Neural cell (in vitro differentiated cells): ENCODE results near the gene ARHGEF1. TPM values are rescaled to one million over a fixed set of nuclear protein-coding genes. Genes with fewer than 3 reads are reported as not detected.

Experiments
- H2AFZ ChIP-seq: fragments of 200-600, 300-800 bp; sonication (generic), shearing (Covaris generic); 2 replicates; pipeline ENCODE4 v1.6.0; 2014; ENCODE audit warnings: low read depth, mild to moderate bottlenecking, antibody characterized with exemption, low read length, moderate library complexity
- H3F3A ChIP-seq: fragments of 200-600 bp; shearing (Covaris generic); 2 replicates; pipeline ENCODE4 v1.6.1; 2016; ENCODE audit warnings: mild to moderate bottlenecking, moderate library complexity, mixed read lengths, antibody characterized with exemption, low read length; ENCODE audit not compliant: insufficient read depth, poor library complexity, severe bottlenecking
- H3K27ac ChIP-seq: fragments of 200-600, 300-800 bp; sonication (generic), shearing (Covaris generic); 2 replicates; pipeline ENCODE4 v1.5.1; 2014; ENCODE audit warnings: mild to moderate bottlenecking, low read length, moderate library complexity
- H3K27me3 ChIP-seq: fragments of 300-800, 200-600 bp; sonication (generic), shearing (Covaris generic); 2 replicates; pipeline ENCODE4 v1.6.0; 2014; ENCODE audit warnings: mild to moderate bottlenecking, low read depth, low read length, moderate library complexity; ENCODE audit not compliant: insufficient read depth
- H3K36me3 ChIP-seq: fragments of 300-800, 200-600 bp; sonication (generic), shearing (Covaris generic); 2 replicates; pipeline ENCODE4 v1.5.1; 2014; ENCODE audit warnings: mild to moderate bottlenecking, antibody characterized with exemption, low read length, moderate library complexity; ENCODE audit not compliant: insufficient read depth
- H3K4me2 ChIP-seq: fragments of 300-800, 200-600 bp; sonication (generic), shearing (Covaris generic); 2 replicates; pipeline ENCODE4 v1.6.0; 2014; ENCODE audit warnings: mild to moderate bottlenecking, low read length
- H3K4me3 ChIP-seq: fragments of 300-800, 200-600 bp; sonication (generic), shearing (Covaris generic); 2 replicates; pipeline ENCODE4 v1.5.1; 2014; ENCODE audit warnings: mild to moderate bottlenecking, low read length, moderate library complexity
- H3K79me2 ChIP-seq: fragments of 200-600 bp; shearing (Covaris generic); replicated peaks from 2 replicates; pipeline ENCODE4 v1.6.0; 2014; ENCODE audit warnings: mild to moderate bottlenecking, low read length, moderate library complexity; ENCODE audit not compliant: insufficient read depth
- H3K9ac ChIP-seq: fragments of 300-800, 200-600 bp; sonication (generic), shearing (Covaris generic); 2 replicates; pipeline ENCODE4 v1.6.1; 2016; ENCODE audit warnings: mild to moderate bottlenecking, low read length, mixed read lengths
- H3K9me2 ChIP-seq: fragments of 200-600 bp; shearing (Covaris generic); 2 replicates; pipeline ENCODE4 v1.6.1; 2016; ENCODE audit warnings: mild to moderate bottlenecking, low read length, mixed read lengths; ENCODE audit not compliant: insufficient read depth
- H3K9me3 ChIP-seq: fragments of 200-600, 300-800 bp; sonication (generic), shearing (Covaris generic); 2 replicates; pipeline ENCODE4 v1.6.1; 2016; ENCODE audit warnings: mild to moderate bottlenecking, mixed run types, low read length, moderate library complexity, mixed read lengths
- H4K20me1 ChIP-seq: fragments of 200-600 bp; shearing (Covaris generic); 2 replicates; pipeline ENCODE4 v1.6.1; 2016; ENCODE audit warnings: mild to moderate bottlenecking, mixed run types; ENCODE audit not compliant: insufficient read depth
- EP300 ChIP-seq: fragments of 450-650 bp; conservative IDR thresholded peaks from 2 replicates; pipeline ENCODE4 v1.6.1; 2014; ENCODE audit warnings: antibody characterized with exemption, mild to moderate bottlenecking, moderate library complexity; ENCODE audit not compliant: poor library complexity, severe bottlenecking
- EZH2 ChIP-seq: fragments of 200-600, 300-800 bp; shearing (Covaris generic), sonication (generic); IDR thresholded peaks from 2 replicates; pipeline ENCODE4 v1.6.1; 2014; ENCODE audit warnings: antibody characterized with exemption, low read length, borderline replicate concordance, mild to moderate bottlenecking; ENCODE audit not compliant: insufficient read depth, poor library complexity, severe bottlenecking
- MXI1 ChIP-seq: fragments of 450-650 bp; conservative IDR thresholded peaks from 2 replicates; pipeline ENCODE4 v1.6.1; 2014; ENCODE audit warnings: antibody characterized with exemption, mild to moderate bottlenecking; ENCODE audit not compliant: poor library complexity, severe bottlenecking
- POLR2AphosphoS5 ChIP-seq: IDR thresholded peaks from 2 replicates; pipeline ENCODE4 v1.6.1; 2012
- RAD21 ChIP-seq: fragments of 450-650 bp; conservative IDR thresholded peaks from 2 replicates; pipeline ENCODE4 v1.6.1; 2014; ENCODE audit warnings: antibody characterized with exemption, mild to moderate bottlenecking, moderate library complexity
- SMC3 ChIP-seq: fragments of 450-650 bp; conservative IDR thresholded peaks from 2 replicates; pipeline ENCODE4 v1.6.1; 2014; ENCODE audit warnings: antibody characterized with exemption, mild to moderate bottlenecking, moderate library complexity; ENCODE audit not compliant: poor library complexity
- TAF1 ChIP-seq: IDR thresholded peaks from 2 replicates; pipeline ENCODE4 v1.6.1; 2012; ENCODE audit warnings: low read depth
- polyA plus RNA-seq: library from polyadenylated mRNA; depleted of rRNA; stranded (reverse); fragments of >200 nt; gene quantifications from 2 replicates; pipeline ENCODE4 v1.2.3, GENCODE V29; 2014
- TF ChIP-seq, protein P1 (sequence below): IDR thresholded peaks from 2 replicates; pipeline ENCODE4 v1.6.1; 2012; ENCODE audit warnings: borderline replicate concordance
- TF ChIP-seq, protein P2 (sequence below): fragments of 450-650 bp; IDR thresholded peaks from 2 replicates; pipeline ENCODE4 v1.5.1; 2014; ENCODE audit warnings: antibody characterized with exemption, mild to moderate bottlenecking, moderate library complexity; ENCODE audit not compliant: poor library complexity, severe bottlenecking

The ARHGEF1 gene
- polyA plus RNA-seq, 1 donor from 2014 or later, result 12.0 TPM

DNA sequence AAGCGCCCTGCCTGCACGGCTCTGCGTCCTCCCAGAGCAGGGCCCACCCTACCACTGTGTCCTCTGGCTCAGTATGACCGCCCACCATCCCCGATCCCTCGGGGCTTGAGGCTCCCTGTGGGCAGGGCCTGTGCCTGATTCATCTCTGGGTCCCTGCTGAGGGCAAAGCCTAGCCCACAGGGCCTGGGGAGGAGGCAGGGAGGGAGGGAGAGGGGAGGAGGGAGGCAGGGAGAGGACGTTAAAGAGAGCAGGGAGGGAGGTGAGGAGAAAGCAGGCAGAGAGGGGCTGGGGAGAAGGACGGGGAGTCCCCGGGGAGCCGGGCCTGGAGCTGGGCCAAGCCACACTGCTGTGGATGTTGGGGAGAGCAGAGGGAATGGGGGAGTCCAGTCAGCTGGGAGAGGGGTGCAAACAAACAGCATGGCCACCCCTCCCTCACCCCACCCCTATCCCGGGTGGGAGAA lies 49.3 kb downstream of the ARHGEF1 start:
- H3K27ac ChIP-seq, result no peak overlapping the region
- no peaks in the 10 kb centered on the region for H4K20me1 ChIP-seq
- H3K9me2 ChIP-seq, result no peaks in the 10 kb centered on the region
- H3K79me2 ChIP-seq, result no peaks in the 10 kb centered on the region
- no peak overlapping the region for H2AFZ ChIP-seq
- H3K9me3 ChIP-seq, result no peaks in the 10 kb centered on the region
- H3K36me3 ChIP-seq, result no peaks in the 10 kb centered on the region
- no peak overlapping the region for H3K4me2 ChIP-seq
- no peak for TF ChIP-seq POLR2AphosphoS5
- no peak for TF ChIP-seq EP300
- TF ChIP-seq RAD21, result no peak
- TF ChIP-seq, protein P1, sequence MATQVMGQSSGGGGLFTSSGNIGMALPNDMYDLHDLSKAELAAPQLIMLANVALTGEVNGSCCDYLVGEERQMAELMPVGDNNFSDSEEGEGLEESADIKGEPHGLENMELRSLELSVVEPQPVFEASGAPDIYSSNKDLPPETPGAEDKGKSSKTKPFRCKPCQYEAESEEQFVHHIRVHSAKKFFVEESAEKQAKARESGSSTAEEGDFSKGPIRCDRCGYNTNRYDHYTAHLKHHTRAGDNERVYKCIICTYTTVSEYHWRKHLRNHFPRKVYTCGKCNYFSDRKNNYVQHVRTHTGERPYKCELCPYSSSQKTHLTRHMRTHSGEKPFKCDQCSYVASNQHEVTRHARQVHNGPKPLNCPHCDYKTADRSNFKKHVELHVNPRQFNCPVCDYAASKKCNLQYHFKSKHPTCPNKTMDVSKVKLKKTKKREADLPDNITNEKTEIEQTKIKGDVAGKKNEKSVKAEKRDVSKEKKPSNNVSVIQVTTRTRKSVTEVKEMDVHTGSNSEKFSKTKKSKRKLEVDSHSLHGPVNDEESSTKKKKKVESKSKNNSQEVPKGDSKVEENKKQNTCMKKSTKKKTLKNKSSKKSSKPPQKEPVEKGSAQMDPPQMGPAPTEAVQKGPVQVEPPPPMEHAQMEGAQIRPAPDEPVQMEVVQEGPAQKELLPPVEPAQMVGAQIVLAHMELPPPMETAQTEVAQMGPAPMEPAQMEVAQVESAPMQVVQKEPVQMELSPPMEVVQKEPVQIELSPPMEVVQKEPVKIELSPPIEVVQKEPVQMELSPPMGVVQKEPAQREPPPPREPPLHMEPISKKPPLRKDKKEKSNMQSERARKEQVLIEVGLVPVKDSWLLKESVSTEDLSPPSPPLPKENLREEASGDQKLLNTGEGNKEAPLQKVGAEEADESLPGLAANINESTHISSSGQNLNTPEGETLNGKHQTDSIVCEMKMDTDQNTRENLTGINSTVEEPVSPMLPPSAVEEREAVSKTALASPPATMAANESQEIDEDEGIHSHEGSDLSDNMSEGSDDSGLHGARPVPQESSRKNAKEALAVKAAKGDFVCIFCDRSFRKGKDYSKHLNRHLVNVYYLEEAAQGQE, result no peak
- TF ChIP-seq SMC3, result no peak
- no peak for TF ChIP-seq EZH2
- TF ChIP-seq MXI1, result no peak
- no peak for TF ChIP-seq TAF1
- TF ChIP-seq, protein P2, sequence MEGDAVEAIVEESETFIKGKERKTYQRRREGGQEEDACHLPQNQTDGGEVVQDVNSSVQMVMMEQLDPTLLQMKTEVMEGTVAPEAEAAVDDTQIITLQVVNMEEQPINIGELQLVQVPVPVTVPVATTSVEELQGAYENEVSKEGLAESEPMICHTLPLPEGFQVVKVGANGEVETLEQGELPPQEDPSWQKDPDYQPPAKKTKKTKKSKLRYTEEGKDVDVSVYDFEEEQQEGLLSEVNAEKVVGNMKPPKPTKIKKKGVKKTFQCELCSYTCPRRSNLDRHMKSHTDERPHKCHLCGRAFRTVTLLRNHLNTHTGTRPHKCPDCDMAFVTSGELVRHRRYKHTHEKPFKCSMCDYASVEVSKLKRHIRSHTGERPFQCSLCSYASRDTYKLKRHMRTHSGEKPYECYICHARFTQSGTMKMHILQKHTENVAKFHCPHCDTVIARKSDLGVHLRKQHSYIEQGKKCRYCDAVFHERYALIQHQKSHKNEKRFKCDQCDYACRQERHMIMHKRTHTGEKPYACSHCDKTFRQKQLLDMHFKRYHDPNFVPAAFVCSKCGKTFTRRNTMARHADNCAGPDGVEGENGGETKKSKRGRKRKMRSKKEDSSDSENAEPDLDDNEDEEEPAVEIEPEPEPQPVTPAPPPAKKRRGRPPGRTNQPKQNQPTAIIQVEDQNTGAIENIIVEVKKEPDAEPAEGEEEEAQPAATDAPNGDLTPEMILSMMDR, result no peak
- no peaks in the 10 kb centered on the region for H3F3A ChIP-seq
- H3K27me3 ChIP-seq, result peaks cover 94% of the 10 kb centered on the region
- no peak overlapping the region for H3K4me3 ChIP-seq
- no peak overlapping the region for H3K9ac ChIP-seq

DNA sequence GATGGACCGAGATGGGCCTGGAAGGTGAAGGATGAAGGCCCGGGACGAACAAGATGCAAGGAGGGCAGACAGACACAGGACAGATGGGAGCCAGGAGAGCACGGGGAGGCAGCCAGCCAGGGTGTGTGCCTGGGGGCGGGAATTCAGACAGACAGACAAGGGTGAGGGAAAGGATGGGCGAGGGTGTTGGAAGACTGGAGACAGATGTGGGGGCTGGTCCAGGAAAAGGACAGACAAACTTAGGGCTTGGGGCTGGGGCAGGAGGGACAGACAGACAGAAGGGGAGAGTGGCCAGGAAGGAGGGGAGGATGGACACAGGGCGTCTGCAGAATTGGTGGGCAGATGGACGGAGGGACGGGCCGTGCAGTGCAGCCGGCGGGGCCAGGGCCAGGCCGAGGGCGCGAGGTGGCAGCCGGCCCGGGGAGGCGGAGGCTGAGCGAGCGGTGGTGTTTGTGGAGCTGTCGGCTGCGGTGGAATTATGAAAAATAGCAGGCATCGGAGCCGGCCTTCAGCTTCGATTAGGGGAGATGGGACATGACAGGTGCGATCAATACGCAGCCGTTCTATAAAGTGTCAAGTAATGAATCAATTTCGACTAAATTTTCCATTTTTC lies 49.8 kb downstream of the ARHGEF1 start:
- Histone ChIP-seq H3K9ac (no peak overlapping the region), H3K27ac (no peak overlapping the region), H3K4me3 (no peak overlapping the region), H3K27me3 (peaks cover 92% of the 10 kb centered on the region), H3K79me2 (no peaks in the 10 kb centered on the region), H3K36me3 (no peaks in the 10 kb centered on the region), H2AFZ (no peak overlapping the region), H4K20me1 (no peaks in the 10 kb centered on the region), H3K9me2 (no peaks in the 10 kb centered on the region), H3K9me3 (no peaks in the 10 kb centered on the region), H3K4me2 (no peak overlapping the region), H3F3A (no peaks in the 10 kb centered on the region)
- TF ChIP-seq TAF1 (no peak), RAD21 (no peak), MXI1 (no peak), SMC3 (no peak), POLR2AphosphoS5 (no peak), EZH2 (no peak), EP300 (no peak)
- TF ChIP-seq, protein P1, result no peak
- TF ChIP-seq, protein P2, result no peak
